Activated CD4-positive, alpha-beta memory T cell treated with anti-CD3 and anti-CD28 coated beads, Interleukin-2, amount 10 ng/mL, durations not matched to agents 7 days and 5 days (primary cell): Measurements from ENCODE around the gene TMEM59. TPM values are rescaled to one million over a fixed set of nuclear protein-coding genes. Genes with fewer than 3 reads are reported as not detected.
"Not testable (repeated sequence)": the region's sequence is repeated elsewhere in the genome, so short reads cannot be mapped to it uniquely, and the experiment has no call there.

Experiments
- CTCF ChIA-PET: fragments of 350-600 bp; sonication (Branson Sonifier 250); formaldehyde crosslinking; loops from one replicate; lab custom pipeline; 2021; ENCODE audit warnings: antibody characterized with exemption, inconsistent platforms; lab: Charles Lee
- POLR2A ChIA-PET: fragments of 350-600 bp; sonication (Branson Sonifier 250); formaldehyde crosslinking; loops from one replicate; lab custom pipeline; 2021; ENCODE audit warnings: antibody characterized with exemption; lab: Charles Lee
- DNase-seq: peaks from one replicate; pipeline ENCODE4 v3.0.0-alpha.2; 2020
- H3K27ac Mint-ChIP-seq: one replicate; pipeline ENCODE4 v1.8.0; 2021; ENCODE audit warnings: mild to moderate bottlenecking, mixed read lengths
- H3K27me3 Mint-ChIP-seq: one replicate; pipeline ENCODE4 v1.8.0; 2021; ENCODE audit warnings: mixed read lengths
- H3K36me3 Mint-ChIP-seq: one replicate; pipeline ENCODE4 v1.8.0; 2021; ENCODE audit warnings: low read depth, mixed read lengths
- H3K4me1 Mint-ChIP-seq: one replicate; pipeline ENCODE4 v1.8.0; 2021; ENCODE audit warnings: mixed read lengths
- H3K4me3 Mint-ChIP-seq: one replicate; pipeline ENCODE4 v1.8.0; 2021; ENCODE audit warnings: mild to moderate bottlenecking, mixed read lengths
- H3K9me3 Mint-ChIP-seq: one replicate; pipeline ENCODE4 v1.8.0; 2021; ENCODE audit warnings: mixed read lengths
- total RNA-seq, 2 experiments: library from RNA; stranded (reverse); gene quantifications; one replicate each; pipeline ENCODE4 v1.2.3, GENCODE V29; 2021

Gene TMEM59
- total RNA-seq, result 100 to 1,000 TPM; 278 to 280 TPM

GRCh38 chr1:54052934-54053744, at the start of gene TMEM59, which contains the start of gene TCEANC2:
Gene TMEM59, minus strand, starts transcription at chr1:54053204. Its CDS starts 16 bp downstream, at chr1:54053188.
Gene TCEANC2, plus strand, starts transcription at chr1:54053608. Its CDS starts 815 bp downstream, at chr1:54054423.
- CTCF ChIA-PET, result interaction anchor here (0.8 to 2.6 kb wide), 11 partner anchors 9 to 664 kb away, joined by 3 to 8 read pairs (median 4); partner anchors contain the start of genes CYB5RL, IFT25, LRRC42 and MRPL37
- Mint-ChIP-seq H3K27me3 (no peaks in the 10 kb centered on the region), H3K4me1 (peaks cover 37% of the 10 kb centered on the region), H3K9me3 (no peaks in the 10 kb centered on the region), H3K27ac (no peak within 1 kb of the TSS), H3K4me3 (no peak within 1 kb of the TSS), H3K36me3 (peaks cover 21% of the 10 kb centered on the region)
- DNase-seq, result peak; percentile 99
- POLR2A ChIA-PET, result interaction anchor here (0.6 to 5.1 kb wide), 15 partner anchors 8 to 832 kb away, joined by 3 to 51 read pairs (median 4); partner anchors contain the start of genes CYB5RL, IFT25, LRRC42 and MRPL37

- Mint-ChIP-seq H3K36me3 (peaks cover 38% of the 10 kb centered on the region), H3K9me3 (no peaks in the 10 kb centered on the region), H3K4me1 (no peaks in the 10 kb centered on the region), H3K27me3 (no peaks in the 10 kb centered on the region), H3K4me3 (no peak overlapping the region), H3K27ac (no peak overlapping the region)
- CTCF ChIA-PET, result no interaction called here
- no peak for DNase-seq
- POLR2A ChIA-PET, result no interaction called here
Observed at GRCh38 chr1:54100500-54100899, 47.5 kb upstream of the TMEM59 start.

GRCh38 chr1:54099061-54099610, 46.1 kb upstream of the TMEM59 start:
- no peak overlapping the region for H3K27ac Mint-ChIP-seq
- ChIA-PET CTCF (interaction anchor here (1.8 kb wide), 1 partner anchor 17 kb away, joined by 6 read pairs; no protein-coding TSS in a partner anchor), POLR2A (interaction anchor here (0.6 kb wide), 1 partner anchor 49 kb away, joined by 3 read pairs; no protein-coding TSS in a partner anchor)
- DNase-seq, result no peak
- H3K9me3 Mint-ChIP-seq, result no peaks in the 10 kb centered on the region
- H3K4me3 Mint-ChIP-seq, result no peak overlapping the region
- peaks cover 38% of the 10 kb centered on the region for H3K36me3 Mint-ChIP-seq
- no peaks in the 10 kb centered on the region for H3K4me1 Mint-ChIP-seq
- no peaks in the 10 kb centered on the region for H3K27me3 Mint-ChIP-seq

- H3K4me1 Mint-ChIP-seq, result no peaks in the 10 kb centered on the region
- no peak overlapping the region for H3K4me3 Mint-ChIP-seq
- H3K27me3 Mint-ChIP-seq, result no peaks in the 10 kb centered on the region
- ChIA-PET CTCF (no interaction called here), POLR2A (no interaction called here)
- H3K27ac Mint-ChIP-seq, result no peak overlapping the region
- H3K9me3 Mint-ChIP-seq, result no peaks in the 10 kb centered on the region
- peaks cover 32% of the 10 kb centered on the region for H3K36me3 Mint-ChIP-seq
- DNase-seq, result no peak
Observed at GRCh38 chr1:54096877-54097240, 43.9 kb upstream of the TMEM59 start.

- CTCF ChIA-PET, result no interaction called here
- Mint-ChIP-seq H3K4me1 (no peaks in the 10 kb centered on the region), H3K4me3 (no peak overlapping the region), H3K27me3 (no peaks in the 10 kb centered on the region), H3K9me3 (no peaks in the 10 kb centered on the region), H3K36me3 (peaks cover 32% of the 10 kb centered on the region), H3K27ac (no peak overlapping the region)
- POLR2A ChIA-PET, result no interaction called here
- DNase-seq, result no peak
Observed at GRCh38 chr1:54096227-54096876, 43.3 kb upstream of the TMEM59 start.

- Mint-ChIP-seq H3K4me1 (no peaks in the 10 kb centered on the region), H3K9me3 (no peaks in the 10 kb centered on the region), H3K27me3 (no peaks in the 10 kb centered on the region), H3K36me3 (peaks cover 28% of the 10 kb centered on the region), H3K4me3 (no peak overlapping the region), H3K27ac (no peak overlapping the region)
- POLR2A ChIA-PET, result no interaction called here
- no peak for DNase-seq
- CTCF ChIA-PET, result no interaction called here
Observed at GRCh38 chr1:54095546-54096226, 42.7 kb upstream of the TMEM59 start.

GRCh38 chr1:54094730-54095105, 41.7 kb upstream of the TMEM59 start:
- POLR2A ChIA-PET, result interaction anchor here (0.7 kb wide), 1 partner anchor 622 kb away, joined by 3 read pairs; no protein-coding TSS in a partner anchor
- DNase-seq, H3K9me3 Mint-ChIP-seq, H3K4me3 Mint-ChIP-seq, H3K27ac Mint-ChIP-seq, H3K4me1 Mint-ChIP-seq, H3K27me3 Mint-ChIP-seq: not testable (repeated sequence)
- CTCF ChIA-PET, result interaction anchor here (0.6 kb wide), 1 partner anchor 135 kb away, joined by 5 read pairs; no protein-coding TSS in a partner anchor
- H3K36me3 Mint-ChIP-seq, result peaks cover 23% of the 10 kb centered on the region

- Mint-ChIP-seq H3K36me3 (peaks cover 24% of the 10 kb centered on the region), H3K4me1 (no peaks in the 10 kb centered on the region), H3K9me3 (no peaks in the 10 kb centered on the region), H3K27me3 (no peaks in the 10 kb centered on the region), H3K27ac (no peak overlapping the region), H3K4me3 (no peak overlapping the region)
- CTCF ChIA-PET, result no interaction called here
- DNase-seq, result no peak
- POLR2A ChIA-PET, result interaction anchor here (0.7 kb wide), 1 partner anchor 622 kb away, joined by 3 read pairs; no protein-coding TSS in a partner anchor
Observed at GRCh38 chr1:54094001-54094729, 41.2 kb upstream of the TMEM59 start.

- Mint-ChIP-seq H3K36me3 (peaks cover 12% of the 10 kb centered on the region), H3K27ac (no peak overlapping the region), H3K27me3 (no peaks in the 10 kb centered on the region), H3K9me3 (no peaks in the 10 kb centered on the region), H3K4me1 (peaks cover 3% of the 10 kb centered on the region), H3K4me3 (no peak overlapping the region)
- ChIA-PET POLR2A (no interaction called here), CTCF (interaction anchor here (0.5 kb wide), 1 partner anchor 397 kb away, joined by 3 read pairs; no protein-coding TSS in a partner anchor)
- no peak for DNase-seq
Observed at GRCh38 chr1:54091666-54092065, 38.7 kb upstream of the TMEM59 start.

- no peaks in the 10 kb centered on the region for H3K27me3 Mint-ChIP-seq
- no peak for DNase-seq
- ChIA-PET CTCF (no interaction called here), POLR2A (no interaction called here)
- H3K27ac Mint-ChIP-seq, result no peak overlapping the region
- peaks cover 3% of the 10 kb centered on the region for H3K4me1 Mint-ChIP-seq
- no peak overlapping the region for H3K4me3 Mint-ChIP-seq
- no peaks in the 10 kb centered on the region for H3K9me3 Mint-ChIP-seq
- H3K36me3 Mint-ChIP-seq, result peaks cover 6% of the 10 kb centered on the region
Observed at GRCh38 chr1:54088385-54088784, 35.4 kb upstream of the TMEM59 start.

- H3K9me3 Mint-ChIP-seq, result no peaks in the 10 kb centered on the region
- peaks cover 3% of the 10 kb centered on the region for H3K4me1 Mint-ChIP-seq
- H3K27ac Mint-ChIP-seq, result no peak overlapping the region
- CTCF ChIA-PET, result interaction anchor here (0.6 kb wide), 1 partner anchor 101 kb away, joined by 4 read pairs; no protein-coding TSS in a partner anchor
- H3K36me3 Mint-ChIP-seq, result peaks cover 3% of the 10 kb centered on the region
- no peaks in the 10 kb centered on the region for H3K27me3 Mint-ChIP-seq
- POLR2A ChIA-PET, result no interaction called here
- no peak overlapping the region for H3K4me3 Mint-ChIP-seq
- no peak for DNase-seq
Observed at GRCh38 chr1:54086754-54087153, 33.8 kb upstream of the TMEM59 start.

- H3K4me1 Mint-ChIP-seq, result peaks cover 6% of the 10 kb centered on the region
- no peak overlapping the region for H3K27ac Mint-ChIP-seq
- H3K27me3 Mint-ChIP-seq, result no peaks in the 10 kb centered on the region
- ChIA-PET POLR2A (no interaction called here), CTCF (interaction anchor here (1.4 kb wide), 1 partner anchor 224 kb away, joined by 4 read pairs; no protein-coding TSS in a partner anchor)
- H3K9me3 Mint-ChIP-seq, result no peaks in the 10 kb centered on the region
- no peak for DNase-seq
- H3K36me3 Mint-ChIP-seq, result peaks cover 5% of the 10 kb centered on the region
- H3K4me3 Mint-ChIP-seq, result no peak overlapping the region
Observed at GRCh38 chr1:54084794-54085193, 31.8 kb upstream of the TMEM59 start.
